Erythroblast (primary cell): ENCODE measurements around the gene CDK6.

ENCODE experiments used
- DNase-seq, 2 experiments: peaks; one replicate each; lab custom pipeline; 2025; lab: John Stamatoyannopoulos, UW
- GATA1 ChIP-seq: IDR thresholded peaks from 2 replicates; pipeline ENCODE4 v1.6.1; 2011; ENCODE audit warnings: low read depth, mild to moderate bottlenecking, control low read depth, low read length, moderate library complexity
- POLR2A ChIP-seq: IDR thresholded peaks from 2 replicates; pipeline ENCODE4 v1.6.1; 2011; ENCODE audit warnings: mild to moderate bottlenecking, low read length

The CDK6 gene

DNA sequence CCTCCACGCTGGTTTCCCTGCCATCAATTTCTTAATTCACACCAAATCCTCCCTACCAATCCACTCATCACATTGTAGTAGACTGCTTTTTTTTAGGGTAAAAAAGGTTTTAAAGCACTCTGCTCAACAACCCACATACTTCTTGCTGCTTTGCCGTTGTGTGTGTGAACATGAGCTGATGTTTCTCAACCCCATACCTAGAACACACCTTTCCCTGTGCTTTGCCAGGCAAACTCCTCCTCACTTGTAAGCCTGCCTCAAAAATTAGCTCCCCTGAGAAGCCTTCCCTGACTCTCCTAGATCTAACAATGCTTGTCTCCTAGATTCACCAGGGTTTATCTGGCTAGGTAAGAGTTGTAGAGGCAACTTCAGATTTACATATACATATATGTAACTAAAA, 127.2 kb downstream of the CDK6 start:
- DNase-seq = no peak
- TF ChIP-seq GATA1 (no peak), POLR2A (no peak)

DNA sequence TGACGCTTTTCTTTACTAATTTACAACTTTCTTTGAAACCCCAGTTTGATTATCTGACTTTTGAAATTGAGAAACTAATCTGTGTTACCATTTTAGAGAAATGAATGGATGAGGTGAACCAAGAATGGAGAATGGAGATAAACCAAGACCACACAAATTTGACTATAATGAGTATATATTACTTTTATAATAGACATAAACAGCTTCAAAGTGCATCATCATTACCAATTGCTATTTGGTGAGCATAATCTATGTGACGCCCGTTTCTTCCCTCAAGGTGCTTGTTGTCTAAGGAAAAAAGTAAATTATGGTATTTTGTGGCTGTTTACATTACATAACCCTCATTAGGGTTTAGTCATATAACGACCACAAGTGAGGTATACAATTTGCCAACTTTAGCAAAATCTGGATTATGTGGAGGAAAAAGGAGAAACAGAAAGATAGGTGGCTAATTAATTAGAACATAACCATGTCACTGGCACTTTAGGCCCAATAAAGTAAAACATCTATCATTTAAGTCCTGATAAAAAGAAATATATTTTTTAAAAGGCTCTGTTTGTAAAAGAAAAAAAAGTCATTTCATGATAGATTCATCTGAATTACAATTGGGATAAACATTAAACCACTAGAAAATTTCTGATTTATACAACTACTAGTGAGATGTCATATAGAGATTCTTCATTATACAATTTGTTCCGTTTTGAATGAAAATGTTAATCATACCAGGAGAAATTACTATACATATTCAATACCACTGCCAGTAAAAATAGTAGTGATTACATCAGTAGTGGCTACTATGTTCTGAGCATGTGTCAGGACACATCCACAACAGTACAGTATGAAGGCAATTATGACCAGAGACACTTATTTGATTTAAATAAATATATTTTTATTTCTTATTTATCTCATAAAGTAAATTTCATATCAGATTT, 128.0 kb downstream of the CDK6 start:
- DNase-seq = no peak
- TF ChIP-seq POLR2A = no peak
- no peak for TF ChIP-seq GATA1

DNA sequence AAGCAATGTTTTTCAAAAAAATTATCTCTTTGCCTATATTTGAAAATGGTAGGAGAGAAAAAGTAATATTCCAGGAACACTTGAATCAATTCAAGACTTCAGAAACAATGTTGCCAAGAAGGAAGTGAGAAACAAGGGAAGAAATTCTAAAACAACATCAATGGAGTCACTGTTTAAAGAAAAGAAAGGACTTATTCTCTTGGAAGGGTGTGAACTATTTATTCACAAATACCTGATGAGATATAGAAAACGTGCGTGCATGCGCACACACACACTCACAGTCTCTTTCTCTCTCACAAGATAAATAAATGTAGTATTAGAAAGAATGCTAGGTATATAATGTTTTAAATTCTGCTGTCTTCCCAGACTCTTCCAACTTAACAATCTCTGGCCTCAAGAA, 128.9 kb downstream of the CDK6 start:
- TF ChIP-seq POLR2A (no peak), GATA1 (no peak)
- no peak for DNase-seq

DNA sequence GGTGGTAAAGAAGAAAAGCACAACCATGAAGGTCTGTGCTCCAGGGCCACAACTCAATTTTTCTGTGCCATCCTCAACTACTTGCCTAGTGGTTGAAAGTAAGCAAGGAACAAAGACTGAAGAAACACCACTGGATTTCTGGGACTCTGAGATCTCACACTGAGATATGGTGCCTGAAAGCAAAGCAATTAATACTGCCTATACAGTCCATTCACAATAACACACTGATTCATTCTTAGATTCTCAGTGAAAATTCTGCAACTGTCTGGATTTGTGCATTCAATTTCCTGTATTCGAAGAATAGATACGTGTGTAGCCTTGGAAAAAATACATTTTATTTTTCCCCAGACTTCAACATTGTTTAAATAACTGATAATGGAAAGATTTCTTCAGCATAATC, 129.8 kb downstream of the CDK6 start:
- no peak for TF ChIP-seq POLR2A
- TF ChIP-seq GATA1 = no peak
- no peak for DNase-seq

DNA sequence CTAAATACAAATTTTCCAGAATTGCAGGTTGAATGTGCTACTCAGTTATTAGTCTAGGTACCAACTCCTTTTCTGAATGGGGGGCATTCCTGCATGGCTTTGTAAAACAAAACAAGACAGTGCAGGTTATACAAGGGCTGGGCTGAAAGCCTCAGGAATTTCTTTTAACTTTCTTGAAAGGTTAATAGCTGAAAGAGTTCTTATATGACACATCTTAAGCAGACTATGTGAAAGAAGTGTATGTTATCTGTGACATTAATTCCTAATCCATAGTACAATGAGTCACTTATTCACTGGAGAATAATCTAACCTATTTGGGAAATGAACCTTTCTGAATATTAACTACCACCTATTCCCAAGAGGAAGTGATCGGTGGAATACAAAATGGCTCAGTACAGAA, 130.5 kb downstream of the CDK6 start:
- no peak for TF ChIP-seq POLR2A
- no peak for TF ChIP-seq GATA1

DNA sequence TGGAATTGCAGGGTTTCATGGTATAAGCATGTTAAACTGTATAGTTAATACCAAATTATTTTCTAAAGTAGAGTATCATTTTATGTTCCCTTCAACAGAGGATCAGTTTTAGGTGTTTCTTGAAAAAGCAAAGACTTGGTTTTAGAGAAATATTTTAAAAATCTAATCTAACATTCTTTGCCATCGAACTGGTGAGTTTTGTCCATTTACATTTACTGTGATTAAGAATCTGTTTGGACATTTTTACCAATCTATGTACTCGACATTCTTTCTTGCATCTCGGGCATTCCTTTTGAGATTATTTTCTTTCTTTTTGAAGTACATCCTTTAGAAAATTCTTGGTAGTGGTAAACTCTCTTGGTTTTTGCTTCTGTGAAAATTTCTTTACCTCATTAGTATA, 131.5 kb downstream of the CDK6 start:
- no peak for DNase-seq
- no peak for TF ChIP-seq POLR2A
- TF ChIP-seq GATA1 = no peak

More for the DNA sequence above, 130.5 kb downstream of the CDK6 start:
- no peak for DNase-seq

DNA sequence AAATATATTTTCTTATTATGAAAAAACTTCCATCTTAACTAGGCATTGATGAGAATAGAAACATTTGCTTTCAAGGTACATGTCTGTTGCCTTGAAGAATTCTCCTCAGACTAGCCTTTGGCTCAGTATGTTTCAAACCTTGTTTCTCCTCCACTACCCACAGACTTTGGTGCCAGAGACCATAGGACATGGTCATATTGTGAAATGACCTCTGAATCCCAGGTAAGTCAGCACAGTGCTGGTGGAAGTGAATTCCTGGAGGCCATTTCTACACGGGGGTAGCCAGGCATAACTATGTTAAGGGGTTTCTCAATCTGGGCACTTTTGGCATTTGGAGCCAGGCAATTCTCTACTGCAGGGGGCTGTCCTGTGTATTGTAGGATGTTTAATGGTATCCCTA, 133.8 kb downstream of the CDK6 start:
- no peak for TF ChIP-seq GATA1
- TF ChIP-seq POLR2A = no peak
- DNase-seq = no peak

DNA sequence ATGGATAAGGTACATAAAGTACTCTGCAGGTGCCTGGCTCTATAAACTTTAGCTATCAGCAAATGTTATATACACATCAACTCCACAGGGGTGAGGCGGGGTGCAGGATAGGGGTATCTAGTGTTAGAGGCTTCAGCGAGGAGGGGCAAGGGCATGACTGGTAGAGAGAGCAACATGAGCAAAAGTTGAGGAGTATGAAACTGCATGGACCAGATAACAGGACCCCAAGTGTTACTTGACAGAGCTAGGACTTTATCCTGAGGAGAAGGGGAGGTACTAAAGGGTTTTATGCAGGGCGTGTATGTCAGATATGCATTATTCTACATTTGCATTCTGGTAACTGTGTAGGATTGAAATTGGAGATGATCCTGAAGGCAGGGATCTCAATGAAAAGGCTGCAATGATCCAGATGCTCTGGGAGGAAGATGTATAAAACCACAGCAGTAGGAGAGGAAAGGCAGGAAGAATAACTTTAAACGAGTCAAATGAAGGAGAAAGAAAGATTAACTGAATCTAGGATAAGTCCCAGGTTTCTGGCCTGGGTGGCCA, 136.3 kb downstream of the CDK6 start:
- DNase-seq = peak in 1 of 2 experiments; percentile 24
- TF ChIP-seq GATA1 (no peak), POLR2A (no peak)

DNA sequence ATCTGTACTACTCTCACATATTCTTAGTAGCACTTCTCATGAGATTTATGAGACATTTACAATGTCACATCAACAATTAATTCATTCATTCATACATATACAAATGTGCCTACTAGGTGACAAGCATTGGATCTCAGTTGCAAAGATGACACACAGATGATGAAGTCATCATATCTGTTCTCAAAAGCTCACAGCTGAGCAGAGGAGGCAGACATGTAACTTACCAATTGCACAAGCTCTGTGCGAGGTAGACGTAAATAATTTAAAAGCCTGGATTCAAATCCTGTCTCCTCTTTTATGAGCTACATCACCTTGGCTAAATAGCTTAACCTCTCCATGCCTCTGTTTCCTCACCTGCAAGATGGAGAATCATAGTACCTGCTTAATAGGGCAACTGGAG, 136.8 kb downstream of the CDK6 start:
- DNase-seq = peak in 1 of 2 experiments; percentile 7

DNA sequence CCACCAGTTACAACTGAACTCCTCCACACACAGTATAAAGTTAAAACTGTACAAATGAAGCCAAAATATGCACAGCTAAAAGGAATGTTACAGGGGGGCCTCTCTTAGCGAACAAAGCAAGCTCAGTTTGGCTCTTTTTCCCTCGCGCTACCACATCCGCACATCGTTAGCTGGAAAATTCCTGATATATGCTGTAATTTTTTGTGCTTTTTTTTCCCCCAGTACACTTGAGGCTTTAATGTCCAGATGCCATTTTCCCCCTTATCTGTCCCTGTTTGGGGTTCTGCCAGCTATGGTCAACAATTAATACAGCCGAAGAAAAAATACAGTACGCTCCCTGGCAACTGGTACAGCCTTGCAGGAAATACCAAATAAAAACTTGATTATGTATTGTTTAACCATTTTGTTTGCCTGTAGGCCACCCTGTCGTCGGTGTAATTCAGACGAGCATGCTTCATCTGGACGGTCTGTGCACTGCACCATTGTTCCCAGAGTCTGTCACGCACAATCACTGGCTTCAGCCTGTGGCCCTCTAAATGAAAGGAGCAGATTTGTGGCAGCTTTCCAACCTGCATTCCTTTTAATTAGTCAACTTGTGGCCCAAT, 138.0 kb downstream of the CDK6 start:
- TF ChIP-seq POLR2A (no peak), GATA1 (no peak)
- DNase-seq = no peak

More for the DNA sequence above, 136.8 kb downstream of the CDK6 start:
- TF ChIP-seq POLR2A (no peak), GATA1 (no peak)

DNA sequence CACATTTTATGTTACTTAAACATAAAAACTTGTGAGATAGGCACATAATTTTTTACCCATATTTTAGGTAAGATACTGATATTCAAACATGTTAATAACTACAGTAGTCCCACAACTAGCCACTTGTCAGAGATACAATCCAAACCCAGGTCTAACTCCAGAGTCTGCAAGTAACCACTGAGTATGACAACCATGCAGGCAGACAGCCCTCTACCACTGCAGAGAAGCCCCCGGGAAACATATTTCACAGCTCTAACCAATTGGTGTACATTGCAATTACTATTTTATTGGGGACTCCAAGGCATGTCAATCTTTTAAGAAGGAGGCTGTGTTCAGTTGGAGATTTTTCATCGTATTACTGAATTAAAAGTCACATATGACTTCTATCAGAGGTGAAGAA, 139.0 kb downstream of the CDK6 start:
- DNase-seq = no peak
- TF ChIP-seq GATA1 = no peak
- no peak for TF ChIP-seq POLR2A

DNA sequence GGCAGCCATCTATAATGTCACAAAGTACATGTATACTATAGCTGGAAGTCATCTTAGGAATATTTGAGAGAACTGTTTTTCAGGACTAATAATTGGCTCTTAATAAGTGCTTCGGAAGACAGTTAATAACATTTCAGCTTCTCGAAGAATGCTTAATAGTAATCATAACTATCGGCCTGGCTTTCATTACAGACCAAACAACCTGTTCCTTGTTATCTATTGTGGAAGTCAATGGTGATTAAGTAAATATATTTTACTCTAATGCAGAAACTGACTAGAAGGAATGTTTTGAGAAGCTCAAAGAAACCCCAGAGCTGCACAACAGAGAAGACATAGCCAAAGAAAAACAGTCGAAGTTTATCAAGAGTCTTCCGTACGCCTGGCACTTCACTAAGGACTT, 139.4 kb downstream of the CDK6 start:
- TF ChIP-seq POLR2A (no peak), GATA1 (no peak)
- no peak for DNase-seq

DNA sequence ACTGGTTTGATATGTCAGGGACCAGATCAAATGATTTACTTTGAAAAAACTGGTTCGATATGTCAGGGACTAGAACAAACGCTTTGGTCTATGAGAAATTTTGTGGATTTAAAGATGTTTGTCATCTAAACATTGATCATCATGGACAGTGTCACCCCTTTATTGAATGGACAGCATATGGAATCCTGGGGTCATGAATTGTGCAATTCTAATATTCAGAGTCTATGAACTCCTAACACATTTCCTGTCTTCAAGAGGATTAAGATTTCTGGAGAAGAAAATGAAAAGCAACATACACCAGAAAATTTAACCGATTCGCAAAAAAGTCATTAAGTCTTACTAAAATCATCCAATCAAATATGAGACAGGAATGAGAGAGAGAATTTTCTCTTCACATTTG, 139.8 kb downstream of the CDK6 start:
- no peak for DNase-seq
- TF ChIP-seq POLR2A = no peak
- TF ChIP-seq GATA1 = no peak

DNA sequence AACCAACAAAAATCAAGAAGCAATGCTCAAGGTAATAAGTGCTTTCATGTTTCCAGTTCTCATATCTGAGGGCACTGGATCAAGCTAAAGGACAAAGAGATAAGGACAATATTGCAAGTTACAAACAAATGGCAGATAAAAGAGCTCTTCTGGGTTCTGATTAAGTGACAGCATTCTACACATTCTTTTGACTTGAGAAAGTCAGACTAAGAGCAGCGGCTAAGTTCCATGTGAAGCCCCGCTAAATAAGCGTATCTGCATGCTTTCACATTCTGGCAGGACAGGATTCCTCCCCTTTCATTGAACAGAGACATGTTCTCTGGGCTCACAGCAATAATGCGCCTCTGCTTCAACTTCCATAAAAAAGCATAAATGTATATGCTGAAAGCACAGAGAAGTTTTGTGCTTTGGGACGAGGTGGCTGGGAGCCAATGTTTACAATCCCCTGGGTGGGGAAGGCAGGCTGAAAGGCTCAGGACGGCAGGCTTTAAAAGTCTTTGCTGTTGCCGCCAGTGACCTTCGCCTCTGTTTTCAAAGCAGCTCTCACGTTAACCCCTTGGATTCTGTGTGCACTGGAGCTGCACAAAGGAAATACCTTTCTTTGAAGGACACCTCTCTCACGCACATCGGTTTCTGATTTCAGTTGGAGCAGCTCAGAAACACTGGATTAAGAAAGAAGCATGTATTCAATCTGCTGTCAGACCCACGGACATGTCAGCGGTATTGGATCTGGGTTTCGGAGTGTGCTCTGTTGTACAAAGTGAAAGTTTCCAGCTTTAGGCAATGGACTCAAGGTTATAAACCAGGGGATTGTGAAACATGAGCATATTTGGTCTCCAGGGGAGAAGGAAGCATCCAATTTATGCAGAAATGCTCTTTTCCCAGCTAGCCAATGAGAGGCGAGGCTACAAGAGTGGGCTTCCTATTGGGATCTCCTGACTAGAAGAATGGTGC, 140.8 kb downstream of the CDK6 start:
- DNase-seq = peak; percentile 33 to 66
- no peak for TF ChIP-seq GATA1
- no peak for TF ChIP-seq POLR2A
